Panc1 (cell line): ENCODE data around the gene SYT11. TPM values are rescaled to one million over a fixed set of nuclear protein-coding genes. Genes with fewer than 3 reads are reported as not detected.

Source experiments
- ATAC-seq: fragments of 200-7000 bp; cut with Tn5 transposase; 2 replicates; pipeline ENCODE4 v1.9.1; 2020; ENCODE audit warnings: mild to moderate bottlenecking, moderate library complexity
- BruUV-seq: library from RNA; stranded (reverse); fragments of 400-500 nt; replicated peaks from 2 replicates; lab custom pipeline; 2021; lab: Mats Ljungman, UMichigan
- CTCF ChIA-PET: fragments of 300-600 bp; sonication (Branson Sonifier 250); formaldehyde crosslinking; loops from one replicate; lab custom pipeline; 2022; ENCODE audit warnings: antibody characterized with exemption; lab: Charles Lee
- POLR2A ChIA-PET: fragments of 300-600 bp; sonication (Branson Sonifier 250); formaldehyde crosslinking; loops from one replicate; lab custom pipeline; 2022; ENCODE audit warnings: antibody characterized with exemption; lab: Charles Lee
- DNase-seq: peaks from one replicate; pipeline ENCODE4 v3.0.0-alpha.2; 2010; ENCODE audit warnings: low read depth, low spot score
- H3K27ac ChIP-seq: 2 replicates; pipeline ENCODE4 v1.5.1; 2011; ENCODE audit warnings: mild to moderate bottlenecking, low read length, inconsistent platforms
- H3K27me3 ChIP-seq: fragments of 200-500 bp; sonication (Bioruptor generic); 2 replicates; pipeline ENCODE4 v1.6.0; 2014; ENCODE audit warnings: low read length, inconsistent platforms; ENCODE audit not compliant: control insufficient read depth, insufficient read depth
- H3K36me3 ChIP-seq: fragments of 200-500 bp; sonication (Bioruptor generic); 2 replicates; pipeline ENCODE4 v1.5.1; 2014; ENCODE audit warnings: inconsistent platforms, mild to moderate bottlenecking, low read length, moderate library complexity; ENCODE audit not compliant: control insufficient read depth, insufficient read depth
- H3K4me1 ChIP-seq: 2 replicates; pipeline ENCODE4 v1.5.1; 2011; ENCODE audit warnings: inconsistent platforms, mild to moderate bottlenecking, low read length, moderate library complexity; ENCODE audit not compliant: control insufficient read depth, insufficient read depth
- H3K4me3 ChIP-seq, 2 experiments: 2 replicates each; pipeline ENCODE4 v1.5.1; 2011 to 2012; ENCODE audit warnings: low read depth in 2 of 2, low read length in 2 of 2, mild to moderate bottlenecking in 2 of 2, inconsistent platforms in 1 of 2, moderate library complexity in 1 of 2
- H3K9me3 ChIP-seq: fragments of 200-500 bp; sonication (Bioruptor generic); 2 replicates; pipeline ENCODE4 v1.5.1; 2014; ENCODE audit warnings: low read depth, mild to moderate bottlenecking, inconsistent platforms, low read length, moderate library complexity; ENCODE audit not compliant: control insufficient read depth, insufficient read depth
- CTCF ChIP-seq: fragments of 450-650 bp; IDR thresholded peaks from 2 replicates; pipeline ENCODE4 v1.5.1; 2017; ENCODE audit warnings: mild to moderate bottlenecking
- POLR2AphosphoS5 ChIP-seq: IDR thresholded peaks from 2 replicates; pipeline ENCODE4 v1.6.1; 2012; ENCODE audit warnings: mild to moderate bottlenecking, low read depth, low read length, moderate library complexity
- REST ChIP-seq, 2 experiments: IDR thresholded peaks; 2 replicates each; pipeline ENCODE4 v1.6.1; 2011 to 2012; ENCODE audit warnings: low read depth in 2 of 2, control low read depth in 1 of 2, low read length in 1 of 2, mild to moderate bottlenecking in 1 of 2, moderate library complexity in 1 of 2; ENCODE audit not compliant: insufficient read depth in 1 of 2
- SIN3A ChIP-seq: IDR thresholded peaks from 2 replicates; pipeline ENCODE4 v1.6.1; 2012; ENCODE audit warnings: low read depth, mild to moderate bottlenecking, low read length, moderate library complexity, borderline replicate concordance; ENCODE audit not compliant: insufficient read depth
- TCF7L2 ChIP-seq: IDR thresholded peaks from 2 replicates; pipeline ENCODE4 v1.6.1; 2011; ENCODE audit warnings: mild to moderate bottlenecking, low read depth, low read length, inconsistent platforms
- in situ Hi-C: cut with HindIII; loops from 2 replicates; pipeline ENCODE4 v1.10.0; 2016; ENCODE audit warnings: low sequenced_read_pairs, low pct_unique_long_range_greater_than_20kb
- intact Hi-C: fragments of 100-400 bp; cut with micrococcal nuclease; formaldehyde crosslinking; loops from one replicate; pipeline ENCODE4 v1.10.0; 2022; ENCODE audit not compliant: unreplicated experiment
- total RNA-seq: library from RNA; stranded (reverse); gene quantifications from one replicate; pipeline ENCODE4 v1.2.1, GENCODE V29; 2021; ENCODE audit not compliant: unreplicated experiment

Gene SYT11
- total RNA-seq, 1 experiment from 2014 or later: 4.0 TPM

DNA sequence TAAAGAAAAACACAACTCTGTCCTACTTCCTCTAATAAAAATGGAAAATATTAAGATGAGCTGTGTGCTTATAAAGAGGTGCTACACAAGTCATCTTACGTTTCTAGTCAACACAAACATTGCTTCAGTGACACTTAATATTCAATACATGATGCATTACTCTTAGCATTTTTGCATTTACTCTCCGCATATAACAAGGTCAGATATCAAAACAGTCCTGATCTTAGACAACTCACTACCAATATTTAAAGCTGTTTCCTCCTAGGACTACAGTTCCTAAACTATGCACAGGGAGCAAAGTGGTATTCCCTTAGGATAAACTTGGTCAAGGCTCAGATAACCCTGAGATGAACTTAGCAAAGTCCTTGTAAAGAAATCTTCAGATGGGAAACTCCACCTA lies 39.5 kb downstream of the SYT11 start:
- H3K4me3 ChIP-seq: no peak overlapping the region
- H3K9me3 ChIP-seq: no peaks in the 10 kb centered on the region
- peaks cover 27% of the 10 kb centered on the region for H3K36me3 ChIP-seq
- ChIA-PET CTCF (no interaction called here), POLR2A (interaction anchor here (0.6 to 0.9 kb wide), 4 partner anchors 16 to 430 kb away, joined by 3 to 5 read pairs (median 4); no protein-coding TSS in a partner anchor)
- H3K4me1 ChIP-seq: peaks cover 3% of the 10 kb centered on the region
- ATAC-seq: no peak
- BruUV-seq: no TSS peak
- TF ChIP-seq TCF7L2 (no peak), SIN3A (no peak)
- DNase-seq: no peak
- H3K27ac ChIP-seq: no peak overlapping the region
- intact Hi-C loops: no loop called here
- H3K27me3 ChIP-seq: no peaks in the 10 kb centered on the region
- in situ Hi-C loops: no loop called here

- DNase-seq: no peak
- intact Hi-C loops: no loop called here
- no peak overlapping the region for H3K27ac ChIP-seq
- no peaks in the 10 kb centered on the region for H3K27me3 ChIP-seq
- no peaks in the 10 kb centered on the region for H3K4me1 ChIP-seq
- no peak overlapping the region for H3K4me3 ChIP-seq
- peaks cover 32% of the 10 kb centered on the region for H3K36me3 ChIP-seq
- no peak for TF ChIP-seq CTCF
- no peak for TF ChIP-seq POLR2AphosphoS5
- TF ChIP-seq SIN3A: no peak
- TF ChIP-seq REST (IDR thresholded peaks at IDR 0.05; ENCODE audit: insufficient read depth in 1 of 2, low read depth in 2 of 2, low read length in 1 of 2): no peak
- no peak for TF ChIP-seq TCF7L2
- CTCF ChIA-PET: no interaction called here
- POLR2A ChIA-PET: interaction anchor here (0.5 kb wide), 1 partner anchor 172 kb away, joined by 10 read pairs; no protein-coding TSS in a partner anchor
- in situ Hi-C loops: no loop called here
- BruUV-seq: TSS peak; percentile 62
- no peak for ATAC-seq
- no peaks in the 10 kb centered on the region for H3K9me3 ChIP-seq
Observed at GRCh38 chr1:155899683-155900082, 40.3 kb downstream of the SYT11 start.

GRCh38 chr1:155900161-155900560 lies 40.8 kb downstream of the SYT11 start:
- no peak for ATAC-seq
- Histone ChIP-seq H3K4me1 (no peaks in the 10 kb centered on the region), H3K9me3 (no peaks in the 10 kb centered on the region), H3K36me3 (peaks cover 35% of the 10 kb centered on the region), H3K4me3 (no peak overlapping the region), H3K27me3 (no peaks in the 10 kb centered on the region), H3K27ac (no peak overlapping the region)
- DNase-seq: no peak
- ChIA-PET CTCF (no interaction called here), POLR2A (interaction anchor here (0.5 kb wide), 1 partner anchor 173 kb away, joined by 10 read pairs; no protein-coding TSS in a partner anchor)
- no TSS peak for BruUV-seq
- intact Hi-C loops: no loop called here
- in situ Hi-C loops: no loop called here
- TF ChIP-seq TCF7L2 (no peak), POLR2AphosphoS5 (no peak), SIN3A (no peak), CTCF (no peak), REST (IDR thresholded peaks at IDR 0.05; ENCODE audit: insufficient read depth in 1 of 2, low read depth in 2 of 2, low read length in 1 of 2) (no peak)
